HT-29 (cell line): Measurements from ENCODE around the gene PARP6. TPM values are rescaled to one million over a fixed set of nuclear protein-coding genes. Genes with fewer than 3 reads are reported as not detected.

Experiments used
- DNase-seq: peaks from one replicate; pipeline ENCODE4 v3.0.0-alpha.2; 2015; ENCODE audit warnings: low spot score
- total RNA-seq: library from RNA; depleted of rRNA; stranded (reverse); fragments of >200 nt; shearing (Covaris generic); gene quantifications from 2 replicates; pipeline ENCODE4 v1.2.3, GENCODE V29; 2014

The PARP6 gene
- total RNA-seq, 1 experiment from 2014 or later, result 49.9 TPM

DNA sequence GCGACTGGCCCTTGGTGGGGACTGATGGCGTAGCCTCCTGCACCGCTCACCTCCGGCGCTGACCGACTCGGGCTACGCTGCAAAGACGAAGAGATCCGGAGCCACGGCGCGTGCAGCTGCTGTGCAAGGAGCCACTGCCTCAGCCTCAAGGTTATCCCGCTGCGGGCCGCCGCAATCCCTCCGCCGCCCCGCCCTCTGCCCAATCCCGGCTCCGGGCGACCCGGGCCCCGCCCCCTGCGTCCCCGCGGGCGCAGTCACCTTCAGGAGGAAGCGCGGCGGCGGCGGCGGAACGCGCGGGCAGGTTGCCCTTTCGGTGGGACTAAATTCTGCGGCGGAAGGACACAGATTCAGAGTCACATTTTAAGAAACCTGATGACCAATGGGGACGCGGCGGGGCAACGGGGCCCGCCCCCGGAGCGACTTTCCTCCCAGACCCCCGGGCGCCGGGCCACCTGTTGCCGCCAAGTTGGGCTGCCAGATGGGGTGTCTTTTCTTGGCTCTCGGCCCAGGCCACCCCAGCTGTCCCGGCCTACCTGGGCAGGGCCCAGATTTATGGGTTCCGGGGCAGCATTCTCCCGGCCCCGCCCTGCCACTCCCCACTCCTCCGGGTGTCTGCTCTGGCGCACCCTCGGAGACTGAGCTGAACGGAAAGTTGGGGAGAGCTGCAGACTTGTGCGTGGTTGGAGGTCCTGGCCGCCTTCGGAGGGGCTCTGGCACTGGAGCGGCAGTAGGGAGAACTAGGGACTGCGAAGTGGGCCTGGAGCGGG is 41.1 kb downstream of the PARP6 start, which contains the start of gene PKM:
TSS of gene PKM (minus strand) at position 125 of the 767 bp plus-strand sequence. CDS start 12,093 bp downstream, outside the sequence.
- peak; percentile 99 for DNase-seq

DNA sequence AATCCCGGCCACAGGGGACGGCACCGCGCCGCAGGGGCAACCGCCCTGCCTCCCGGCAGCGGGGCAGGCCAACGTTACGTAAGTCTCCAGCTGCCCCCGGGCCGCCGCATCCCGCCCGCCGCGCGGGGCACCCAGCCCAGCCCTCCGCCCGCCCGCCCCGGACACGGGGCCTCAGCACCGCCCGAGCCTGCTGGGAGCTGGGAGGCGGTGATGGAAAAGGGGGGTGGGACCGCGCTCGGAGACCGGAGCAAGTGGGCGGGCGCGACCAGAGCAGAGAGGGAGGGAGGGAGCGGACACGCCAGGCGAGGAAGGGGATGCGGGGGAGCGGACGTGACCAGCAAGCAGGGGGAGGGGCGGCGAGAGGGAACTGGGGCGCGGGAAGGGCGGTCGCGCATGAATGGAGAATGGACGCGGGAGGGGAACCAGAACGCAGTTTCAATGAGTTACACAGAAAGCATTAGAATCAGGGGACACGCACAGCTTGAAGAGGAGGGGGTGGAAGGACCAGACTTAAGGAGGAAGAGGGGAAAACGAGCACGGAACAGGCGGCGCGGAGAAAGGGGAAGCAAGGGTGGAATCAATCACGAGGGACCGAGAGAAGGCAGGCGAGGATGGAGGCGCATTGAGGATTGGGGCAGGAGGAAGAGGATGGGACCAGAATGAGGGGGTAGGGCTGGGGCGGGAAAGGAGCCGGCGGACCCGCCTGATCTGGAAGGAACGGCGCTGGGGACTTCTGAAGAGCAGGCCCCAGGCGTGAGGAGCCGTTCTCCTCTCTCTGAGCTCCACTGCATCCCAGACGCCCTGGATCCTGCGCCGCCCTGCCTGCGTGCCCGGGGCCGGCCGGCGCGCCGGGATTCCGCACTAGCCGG is 41.9 kb downstream of the PARP6 start:
- DNase-seq, result peak; percentile 81

DNA sequence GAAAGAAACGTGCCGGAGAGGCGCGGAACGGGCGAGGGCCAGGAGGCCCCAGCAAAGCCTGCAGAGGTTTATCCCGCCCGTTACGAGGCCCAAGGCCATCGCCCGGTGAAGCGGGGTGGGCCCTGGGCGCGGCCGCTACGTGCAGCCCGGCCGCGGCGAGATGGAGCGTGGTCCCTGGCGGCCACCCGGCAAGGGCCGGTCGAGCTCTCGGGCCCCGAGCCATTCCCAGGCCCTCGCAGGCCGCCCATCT is 42.5 kb downstream of the PARP6 start:
- DNase-seq, result no peak

DNA sequence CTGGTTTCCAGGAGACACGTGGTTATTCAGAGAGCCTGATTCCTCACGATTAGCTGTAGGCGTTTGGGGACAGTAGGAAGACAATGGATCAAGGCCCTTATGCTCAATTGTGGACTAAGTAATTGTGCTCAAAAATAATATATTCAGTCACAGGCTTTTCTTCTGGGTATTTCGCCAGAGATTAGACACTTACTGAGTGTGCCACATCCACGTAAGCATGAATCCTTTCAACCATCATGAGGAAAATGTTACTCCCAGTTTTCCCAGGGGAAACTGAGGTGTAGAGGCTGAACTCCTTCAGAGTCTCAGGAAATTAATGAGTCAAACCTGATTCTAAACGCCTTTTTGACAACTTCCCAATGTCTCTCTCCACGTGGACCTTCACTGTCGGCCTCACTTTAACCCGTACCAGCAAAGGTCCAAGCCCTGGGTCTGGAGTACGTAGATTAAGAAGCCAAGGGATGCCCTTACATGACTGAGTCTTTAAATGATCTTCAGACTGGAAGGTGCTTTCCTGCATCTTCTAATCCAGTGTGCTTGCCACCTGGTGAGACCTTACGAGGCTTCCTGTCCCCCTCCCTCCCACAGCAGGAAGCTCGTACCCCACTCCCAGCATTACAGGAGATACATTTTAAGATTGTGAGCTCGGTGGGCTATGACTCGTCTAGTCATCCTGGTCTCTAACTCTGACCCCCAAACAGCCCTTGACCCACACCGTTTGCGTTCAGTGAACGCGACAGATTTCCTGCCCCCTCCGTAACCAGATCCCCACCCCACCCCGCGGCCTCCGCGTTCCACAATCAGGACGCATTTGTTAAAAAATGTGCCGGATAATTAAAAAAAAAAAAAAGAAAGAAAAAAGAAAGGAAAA is 43.0 kb downstream of the PARP6 start:
- peak; percentile 38 for DNase-seq

DNA sequence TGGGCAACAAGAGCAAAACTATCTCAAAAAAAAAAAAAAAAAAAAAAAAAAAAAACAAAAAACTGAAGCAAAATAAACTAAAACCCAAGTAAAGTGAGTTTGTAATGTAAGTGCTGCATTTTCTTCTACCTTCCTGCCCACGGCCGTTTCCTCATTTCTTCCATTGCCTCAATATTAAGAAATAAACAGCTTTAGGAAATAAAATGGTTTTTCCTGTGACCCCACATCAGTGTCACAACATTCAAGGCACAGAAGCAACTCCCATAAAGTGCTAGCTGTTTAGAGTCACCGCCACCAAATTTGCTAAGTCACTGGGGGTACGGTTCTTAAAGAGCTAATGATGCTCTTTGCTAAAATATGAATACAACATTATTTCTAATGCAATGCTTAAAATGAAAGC is 44.6 kb downstream of the PARP6 start:
- no peak for DNase-seq

DNA sequence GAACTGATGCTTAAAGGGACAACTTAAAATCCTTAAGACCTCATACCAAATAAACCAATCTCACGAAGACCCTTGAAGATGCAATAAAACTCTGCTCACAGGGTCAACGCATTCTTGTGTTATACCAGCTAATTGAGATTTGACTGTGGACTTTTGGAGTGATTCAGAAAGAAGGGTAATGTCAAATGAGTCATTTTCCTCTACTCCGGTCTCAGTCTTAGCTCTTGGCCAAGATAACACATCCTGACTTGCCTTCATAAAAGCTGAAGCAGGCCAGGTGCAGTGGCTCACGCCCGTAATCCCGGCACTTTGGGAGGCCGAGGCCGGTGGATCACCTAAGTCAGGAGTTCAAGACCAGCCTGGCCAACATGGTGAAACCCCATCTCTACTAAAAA is 45.2 kb downstream of the PARP6 start:
- DNase-seq, result no peak

DNA sequence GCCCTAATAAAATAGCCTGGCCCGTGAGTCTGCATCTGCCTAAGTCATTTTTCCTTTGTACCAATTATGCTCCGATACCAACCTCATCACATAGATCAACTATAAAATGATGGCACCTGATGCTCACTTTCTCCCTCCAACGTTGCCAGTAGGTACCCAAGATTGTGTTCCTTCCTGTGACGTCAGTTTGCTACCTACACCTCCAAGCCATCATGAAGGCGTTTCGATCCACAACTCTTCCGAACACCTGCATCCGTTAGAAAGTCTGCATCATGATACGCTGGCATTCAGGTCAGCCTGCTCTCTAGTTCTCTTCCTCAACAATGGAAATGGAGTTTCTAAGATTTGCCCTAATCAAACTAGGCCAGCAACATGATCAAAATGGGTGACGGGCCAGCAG is 49.1 kb downstream of the PARP6 start:
- DNase-seq, result no peak

DNA sequence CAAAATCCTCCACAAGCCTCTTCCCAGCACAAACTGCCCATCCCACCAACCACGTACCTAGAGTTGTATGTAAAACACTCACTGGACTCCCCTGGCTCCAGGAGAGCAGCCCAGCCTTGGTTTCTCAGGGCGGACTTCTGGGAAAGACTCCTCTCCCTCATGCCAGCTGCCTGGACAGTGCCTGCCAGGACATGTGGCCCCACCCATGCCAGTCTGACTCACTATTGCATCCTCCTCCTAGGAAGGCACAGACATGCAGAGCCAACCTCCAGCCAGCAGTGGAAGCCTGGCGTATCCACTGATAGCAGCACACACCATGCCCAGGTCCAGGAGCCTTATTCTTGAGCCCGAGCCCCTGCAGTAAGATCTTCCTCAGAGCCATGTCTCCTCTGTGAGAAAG is 50.0 kb downstream of the PARP6 start:
- DNase-seq, result peak; percentile 55

DNA sequence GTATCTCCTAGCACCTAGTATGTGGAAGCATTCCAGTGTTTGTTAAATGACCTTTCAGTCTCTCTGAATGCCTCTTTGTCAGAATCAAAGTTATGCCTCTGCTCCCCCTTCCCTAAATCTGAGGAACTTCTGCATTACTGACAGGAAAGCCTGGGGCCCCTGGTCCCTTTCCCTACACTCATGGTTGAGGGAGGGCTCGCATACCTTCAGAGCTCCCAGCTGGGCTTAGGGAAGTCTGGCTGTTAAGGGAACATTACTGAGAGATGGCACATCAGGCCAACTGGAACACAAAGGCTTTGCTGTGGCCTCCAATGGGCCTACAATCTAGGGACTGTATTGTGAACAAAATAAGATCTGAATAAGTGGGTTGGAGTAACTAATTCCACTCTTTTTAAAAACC is 51.7 kb downstream of the PARP6 start:
- DNase-seq, result no peak

DNA sequence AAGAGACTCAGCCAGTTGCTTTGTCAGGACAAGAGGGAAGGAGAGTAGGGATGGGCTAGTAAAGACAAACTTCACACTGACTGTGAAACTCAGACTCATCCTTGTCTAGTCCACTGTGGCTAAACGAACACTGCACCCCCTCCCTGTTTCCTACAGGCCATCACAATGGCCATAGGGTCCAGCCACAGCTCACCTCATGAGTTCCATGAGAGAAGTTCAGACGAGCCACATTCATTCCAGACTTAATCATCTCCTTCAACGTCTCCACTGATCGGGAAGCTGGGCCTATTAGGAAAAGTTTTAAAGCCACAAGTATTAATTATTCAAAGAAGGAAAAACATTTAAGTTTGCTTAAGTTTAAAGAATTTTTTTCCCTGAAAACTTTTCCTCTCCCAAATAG is 55.1 kb downstream of the PARP6 start:
- no peak for DNase-seq

DNA sequence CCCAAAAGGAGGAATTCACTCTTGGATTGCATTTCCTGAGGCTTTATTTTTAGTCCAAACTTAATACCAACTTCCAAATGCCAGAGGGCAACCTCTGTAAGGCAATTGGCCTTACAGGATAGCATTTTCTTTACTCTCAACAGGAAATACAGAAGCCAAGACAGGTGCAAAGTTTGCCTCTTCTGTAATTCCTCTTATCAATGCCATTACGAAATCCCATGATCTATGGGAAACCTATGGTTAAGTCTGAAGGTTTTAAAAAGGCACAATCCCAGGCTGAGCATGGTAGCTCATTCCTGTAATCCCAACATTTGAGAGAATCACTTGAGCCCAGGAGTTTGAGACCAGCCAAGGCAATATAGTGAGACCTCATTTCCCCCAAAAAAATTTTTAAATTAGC is 56.3 kb downstream of the PARP6 start:
- DNase-seq, result no peak

DNA sequence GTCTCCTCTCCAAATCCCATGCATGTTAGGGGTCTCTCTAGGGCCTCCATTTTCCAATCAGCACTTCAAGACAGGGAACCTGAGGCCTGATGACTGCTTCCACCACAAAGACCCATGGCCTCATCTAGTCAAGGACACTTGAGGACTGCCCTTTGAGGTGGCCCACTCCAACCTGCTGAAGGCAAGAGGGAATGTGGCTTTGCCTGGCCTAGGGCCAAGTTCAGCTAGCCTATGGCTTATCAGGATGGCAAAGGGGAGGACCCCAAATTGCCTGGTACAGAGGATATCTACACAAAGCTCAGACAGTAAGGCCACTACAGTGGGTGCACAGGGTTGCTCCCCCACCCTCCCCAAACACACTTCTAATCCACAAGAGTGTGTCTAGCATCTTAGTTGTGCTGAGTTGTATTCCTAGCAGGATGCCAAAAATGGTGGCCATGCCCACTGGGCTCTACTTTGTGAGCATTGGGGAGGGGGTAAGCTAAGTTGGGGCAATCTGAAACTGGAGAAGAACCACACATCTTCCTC is 64.7 kb downstream of the PARP6 start:
- DNase-seq, result no peak

DNA sequence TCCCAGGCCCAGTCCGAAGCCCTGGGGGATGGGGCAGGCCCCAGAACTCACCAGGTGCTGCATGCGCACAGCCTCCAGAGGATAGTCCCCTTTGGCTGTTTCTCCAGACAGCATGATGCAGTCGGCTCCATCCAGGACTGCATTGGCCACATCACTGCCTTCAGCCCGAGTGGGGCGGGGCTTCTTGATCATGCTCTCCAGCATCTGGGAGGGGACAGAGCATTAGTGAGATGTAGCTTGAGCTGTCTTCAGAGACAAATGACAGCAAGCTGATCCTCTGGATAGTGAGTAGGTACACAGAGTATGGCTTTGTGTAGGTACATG is 65.7 kb downstream of the PARP6 start:
- no peak for DNase-seq

DNA sequence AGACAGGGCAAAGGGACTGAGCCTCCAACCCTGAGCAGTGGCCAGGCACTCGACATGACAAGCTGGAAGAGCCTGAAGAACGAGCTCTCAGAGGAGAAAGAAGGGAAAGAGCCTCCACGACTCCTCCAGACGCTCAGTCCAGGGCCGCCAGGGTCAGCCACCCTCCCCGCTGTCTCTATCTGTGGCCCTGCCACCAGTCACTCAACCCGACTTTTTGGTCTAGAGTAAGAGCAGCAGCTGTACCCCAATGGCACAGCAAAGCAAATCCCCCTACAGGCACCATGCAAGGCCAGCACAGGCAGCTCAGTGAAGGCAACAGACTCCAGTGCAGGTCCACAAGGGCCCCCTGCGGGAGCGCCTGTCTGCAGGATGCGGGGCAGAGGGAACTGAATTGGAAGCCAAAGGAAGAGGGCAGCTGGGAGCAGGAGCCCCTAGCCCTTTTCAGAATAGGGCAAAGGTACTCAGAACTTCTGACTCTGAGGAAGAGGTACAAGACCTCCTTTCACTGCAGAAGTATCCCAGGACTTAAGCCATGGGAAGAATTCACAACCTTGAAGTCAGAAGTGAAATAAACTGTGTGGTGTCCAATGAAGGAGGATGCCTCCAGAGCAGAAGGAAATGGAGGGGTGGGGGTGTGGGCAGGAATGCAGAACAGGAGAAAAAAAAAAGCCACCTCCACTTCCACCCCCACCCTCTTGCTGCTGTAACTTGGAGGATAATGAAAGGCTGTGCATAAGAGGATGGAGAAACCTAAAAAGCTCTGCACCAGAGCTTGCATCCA is 66.3 kb downstream of the PARP6 start:
- no peak for DNase-seq

DNA sequence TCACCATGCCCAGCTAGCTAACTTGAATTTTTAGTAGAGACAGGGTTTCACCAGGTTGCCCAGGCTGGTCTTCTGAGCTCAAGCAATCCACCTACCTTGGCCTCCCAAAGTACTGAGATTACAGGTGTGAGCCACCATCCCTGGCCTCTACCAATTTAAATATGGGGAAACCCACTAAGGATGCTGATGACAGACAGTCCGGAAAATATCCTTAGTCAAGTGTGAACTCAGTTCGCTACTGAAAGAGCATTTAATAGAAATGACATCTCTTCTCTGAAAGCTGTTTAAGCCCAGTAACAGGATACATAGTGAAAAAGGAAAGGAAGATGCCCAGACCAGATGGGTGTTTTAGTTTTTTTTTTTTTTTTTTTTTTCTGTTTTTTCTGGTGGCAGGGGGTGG is 67.1 kb downstream of the PARP6 start:
- no peak for DNase-seq

DNA sequence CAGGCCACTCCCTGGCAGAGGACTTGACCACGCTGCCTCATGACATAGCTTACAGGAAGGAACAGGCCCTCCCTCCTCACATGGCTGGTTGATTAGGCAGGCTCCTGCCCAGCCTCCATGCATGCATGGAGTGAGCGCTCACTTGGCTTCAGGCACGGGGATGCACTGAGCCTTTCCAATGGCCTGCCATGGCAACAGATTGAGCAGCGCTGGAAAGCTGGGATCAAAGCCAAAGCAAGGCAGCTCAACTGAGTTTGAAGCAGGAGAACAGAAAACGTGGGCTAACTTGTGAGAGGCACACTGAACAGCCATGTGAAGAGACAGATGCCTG is 68.9 kb downstream of the PARP6 start:
- no peak for DNase-seq

DNA sequence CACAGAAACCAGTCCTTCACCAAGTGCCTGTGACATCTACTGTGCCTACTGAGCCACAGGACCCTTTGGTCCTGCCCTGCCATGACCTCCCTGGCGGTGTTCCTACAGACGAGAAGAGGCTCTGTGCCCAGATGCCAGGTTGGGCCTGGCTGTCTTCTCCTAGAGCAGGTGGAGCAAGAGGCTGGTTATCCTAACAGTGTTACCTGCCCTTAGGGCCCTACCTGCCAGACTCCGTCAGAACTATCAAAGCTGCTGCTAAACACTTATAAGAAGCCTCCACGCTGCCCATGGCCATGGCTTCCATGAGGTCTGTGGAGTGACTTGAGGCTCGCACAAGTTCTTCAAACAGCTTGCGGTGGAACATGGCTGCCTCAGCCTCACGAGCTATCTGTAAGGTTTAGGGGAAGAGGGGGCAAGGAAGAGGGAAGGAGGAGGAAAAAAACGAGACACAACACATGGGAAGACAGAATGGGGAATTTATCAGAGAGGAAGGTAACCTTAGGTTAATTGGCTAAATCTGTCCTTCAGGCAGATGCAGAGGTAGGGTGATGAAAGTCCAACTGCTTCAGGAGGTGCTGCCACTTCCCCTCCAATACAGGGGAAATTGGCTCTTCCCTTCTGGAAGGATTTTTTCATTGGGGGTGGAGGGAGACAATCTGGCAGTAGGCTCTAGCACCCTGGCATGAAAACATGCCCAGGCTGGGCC is 69.4 kb downstream of the PARP6 start:
- DNase-seq, result no peak

DNA sequence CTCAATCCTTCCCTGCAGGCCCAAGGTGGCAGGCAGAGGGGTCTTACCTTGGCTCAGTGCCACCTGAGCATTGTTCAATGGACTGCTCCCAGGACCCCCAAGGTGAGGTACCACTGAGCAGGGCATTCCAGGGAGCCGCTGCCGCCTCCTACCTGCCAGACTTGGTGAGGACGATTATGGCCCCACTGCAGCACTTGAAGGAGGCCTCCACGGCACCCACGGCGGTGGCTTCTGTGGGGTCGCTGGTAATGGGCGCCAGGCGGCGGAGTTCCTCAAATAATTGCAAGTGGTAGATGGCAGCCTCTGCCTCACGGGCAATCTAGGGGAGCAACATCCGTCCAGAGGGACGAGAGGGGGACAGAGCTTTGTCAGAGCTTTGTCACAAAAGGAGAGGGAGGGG is 70.1 kb downstream of the PARP6 start:
- no peak for DNase-seq

DNA sequence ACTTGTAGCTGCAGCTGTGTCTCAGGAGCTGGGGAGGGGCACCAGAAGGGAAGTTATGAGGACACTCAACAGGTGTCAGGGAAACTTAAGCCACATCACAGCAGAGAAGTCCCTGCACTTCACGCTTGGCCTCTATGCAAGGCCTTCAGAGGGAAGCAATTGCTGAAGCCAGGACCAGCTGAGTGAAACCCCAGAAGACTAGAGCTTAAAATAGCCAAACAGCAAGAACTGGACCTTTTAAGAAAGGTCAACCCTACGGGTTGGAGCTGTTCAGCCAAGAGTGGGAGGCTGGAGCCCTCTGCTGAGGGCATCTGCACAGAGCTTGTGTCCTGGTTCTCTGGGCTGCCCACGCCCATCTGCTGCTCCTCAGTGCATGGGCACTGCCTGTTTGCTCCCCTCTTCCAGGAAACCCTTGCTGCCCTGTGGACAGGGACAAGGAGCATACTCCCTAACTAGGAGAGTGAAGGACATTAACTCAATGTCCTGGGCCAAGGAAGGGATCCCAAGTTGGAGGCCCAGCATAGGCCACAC is 70.9 kb downstream of the PARP6 start:
- no peak for DNase-seq

DNA sequence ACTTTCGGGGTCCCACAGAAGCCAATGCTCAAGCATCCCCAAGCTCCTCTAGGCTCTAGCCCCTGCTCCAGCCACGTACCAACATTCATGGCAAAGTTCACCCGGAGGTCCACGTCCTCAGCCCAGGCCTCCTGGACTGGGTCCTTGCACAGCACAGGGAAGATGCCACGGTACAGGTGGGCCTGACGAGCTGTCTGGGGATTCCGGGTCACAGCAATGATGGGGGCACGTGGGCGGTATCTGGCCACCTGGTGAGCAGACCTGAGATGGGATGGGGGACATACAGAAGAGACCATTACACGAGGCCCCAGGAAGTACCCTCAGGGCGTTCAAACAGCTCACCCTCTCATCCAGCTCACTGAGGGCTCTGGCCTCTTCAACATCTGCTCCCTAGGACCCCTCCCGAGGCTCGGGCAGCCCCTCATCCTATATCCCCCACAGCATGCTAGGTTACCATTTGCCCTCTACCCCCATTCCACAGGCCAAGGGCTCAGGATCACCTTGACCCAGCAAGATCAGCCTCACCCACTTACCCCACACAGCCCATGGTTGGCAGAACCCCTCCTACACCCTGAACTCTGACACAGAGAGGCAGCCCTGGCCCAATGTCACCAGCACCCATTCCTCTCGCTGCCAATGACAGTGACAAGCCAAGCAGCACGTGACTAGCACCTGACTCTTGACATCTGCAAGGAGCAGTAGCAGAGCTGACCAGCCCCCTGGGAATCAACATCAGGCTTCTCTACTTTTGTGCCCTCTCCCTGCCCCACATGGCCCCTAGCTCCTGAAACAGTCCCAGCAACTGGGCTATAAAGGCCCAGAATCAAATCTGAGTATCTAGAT is 71.7 kb downstream of the PARP6 start:
- DNase-seq, result no peak
